GM12864 (cell line): ENCODE data around the gene TMEM145.
A peak's percentile ranks its signal among the peaks of the same experiment; 100 is the strongest.
"Not testable (repeated sequence)": the region's sequence is repeated elsewhere in the genome, so short reads cannot be mapped to it uniquely, and the experiment has no call there.

ENCODE experiments used
- DNase-seq: peaks from one replicate; pipeline ENCODE4 v3.0.0-alpha.2; 2011; ENCODE audit warnings: low read depth
- H3K4me3 ChIP-seq: 2 replicates; pipeline ENCODE4 v1.5.1; 2011; ENCODE audit warnings: mild to moderate bottlenecking, low read depth, low read length, control low read depth
- TF ChIP-seq, protein P1 (sequence below): IDR thresholded peaks from 2 replicates; pipeline ENCODE4 v1.5.1; 2011; ENCODE audit warnings: low read depth, mild to moderate bottlenecking, moderate library complexity, low read length, control low read depth, inconsistent platforms; ENCODE audit errors: missing control alignments

TMEM145 gene

DNA sequence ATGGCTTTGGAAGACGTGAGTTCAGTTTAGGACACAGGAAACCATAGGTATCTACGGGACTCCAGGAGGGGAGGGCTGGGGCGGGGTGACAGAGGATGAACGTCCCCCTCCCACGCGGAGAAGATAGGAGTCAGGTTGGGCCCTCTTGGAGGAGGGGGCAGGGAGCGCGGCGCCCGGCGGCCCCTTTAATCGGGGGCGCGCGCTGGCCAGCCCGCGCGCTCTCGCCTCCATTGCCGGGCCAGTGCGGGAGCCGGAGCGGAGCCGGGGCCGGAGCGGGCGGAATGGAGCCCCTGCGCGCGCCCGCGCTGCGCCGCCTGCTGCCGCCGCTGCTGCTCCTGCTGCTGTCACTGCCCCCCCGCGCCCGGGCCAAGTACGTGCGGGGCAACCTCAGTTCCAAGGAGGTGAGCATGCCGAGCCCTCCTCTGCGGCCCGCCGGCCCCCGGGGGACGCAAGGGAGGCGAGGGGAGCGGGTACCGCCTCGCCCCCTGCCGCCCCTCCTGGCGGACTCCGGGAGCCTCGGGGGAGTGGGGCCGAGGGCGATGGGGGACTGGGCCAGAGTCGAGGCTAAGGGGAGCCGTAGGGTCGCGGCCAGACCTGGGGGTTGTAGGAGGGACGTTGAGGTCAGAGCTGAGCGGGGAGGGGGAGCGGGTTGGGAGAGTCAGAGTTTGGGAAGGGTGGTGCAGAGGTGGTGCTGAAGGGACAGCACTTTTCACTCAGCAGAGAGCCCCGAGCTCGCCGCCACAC, at the start of gene TMEM145:
TMEM145 (plus strand) TSS at position 214 of the 744 bp plus-strand sequence; CDS start at position 282, 68 bp downstream.
- DNase-seq = no peak
- peak within 1 kb of the TSS; percentile 16; the same call in 1 of the 2 replicates for H3K4me3 ChIP-seq
- TF ChIP-seq, protein P1, sequence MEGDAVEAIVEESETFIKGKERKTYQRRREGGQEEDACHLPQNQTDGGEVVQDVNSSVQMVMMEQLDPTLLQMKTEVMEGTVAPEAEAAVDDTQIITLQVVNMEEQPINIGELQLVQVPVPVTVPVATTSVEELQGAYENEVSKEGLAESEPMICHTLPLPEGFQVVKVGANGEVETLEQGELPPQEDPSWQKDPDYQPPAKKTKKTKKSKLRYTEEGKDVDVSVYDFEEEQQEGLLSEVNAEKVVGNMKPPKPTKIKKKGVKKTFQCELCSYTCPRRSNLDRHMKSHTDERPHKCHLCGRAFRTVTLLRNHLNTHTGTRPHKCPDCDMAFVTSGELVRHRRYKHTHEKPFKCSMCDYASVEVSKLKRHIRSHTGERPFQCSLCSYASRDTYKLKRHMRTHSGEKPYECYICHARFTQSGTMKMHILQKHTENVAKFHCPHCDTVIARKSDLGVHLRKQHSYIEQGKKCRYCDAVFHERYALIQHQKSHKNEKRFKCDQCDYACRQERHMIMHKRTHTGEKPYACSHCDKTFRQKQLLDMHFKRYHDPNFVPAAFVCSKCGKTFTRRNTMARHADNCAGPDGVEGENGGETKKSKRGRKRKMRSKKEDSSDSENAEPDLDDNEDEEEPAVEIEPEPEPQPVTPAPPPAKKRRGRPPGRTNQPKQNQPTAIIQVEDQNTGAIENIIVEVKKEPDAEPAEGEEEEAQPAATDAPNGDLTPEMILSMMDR = peak; percentile 2

DNA sequence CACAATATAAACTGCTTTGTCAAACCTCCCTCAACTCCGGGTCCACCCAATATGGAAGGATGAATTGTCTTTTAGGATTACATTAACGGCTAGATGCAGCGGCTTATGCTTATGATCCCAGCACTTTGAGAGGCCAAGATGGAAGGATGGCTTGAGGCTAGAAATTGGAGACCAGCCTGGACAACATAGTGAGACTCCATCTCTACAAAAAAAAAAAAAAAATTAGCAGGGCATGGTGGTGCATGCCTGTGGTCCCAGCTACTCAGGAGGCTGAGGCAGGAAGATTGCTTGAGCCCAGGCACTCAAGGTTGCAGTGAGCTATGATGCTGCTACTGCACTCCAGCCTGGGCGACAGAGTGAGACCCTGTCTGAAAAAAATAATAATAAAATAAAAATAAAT, 47.0 kb upstream of the TMEM145 start:
- not testable (repeated sequence) for DNase-seq, H3K4me3 ChIP-seq

DNA sequence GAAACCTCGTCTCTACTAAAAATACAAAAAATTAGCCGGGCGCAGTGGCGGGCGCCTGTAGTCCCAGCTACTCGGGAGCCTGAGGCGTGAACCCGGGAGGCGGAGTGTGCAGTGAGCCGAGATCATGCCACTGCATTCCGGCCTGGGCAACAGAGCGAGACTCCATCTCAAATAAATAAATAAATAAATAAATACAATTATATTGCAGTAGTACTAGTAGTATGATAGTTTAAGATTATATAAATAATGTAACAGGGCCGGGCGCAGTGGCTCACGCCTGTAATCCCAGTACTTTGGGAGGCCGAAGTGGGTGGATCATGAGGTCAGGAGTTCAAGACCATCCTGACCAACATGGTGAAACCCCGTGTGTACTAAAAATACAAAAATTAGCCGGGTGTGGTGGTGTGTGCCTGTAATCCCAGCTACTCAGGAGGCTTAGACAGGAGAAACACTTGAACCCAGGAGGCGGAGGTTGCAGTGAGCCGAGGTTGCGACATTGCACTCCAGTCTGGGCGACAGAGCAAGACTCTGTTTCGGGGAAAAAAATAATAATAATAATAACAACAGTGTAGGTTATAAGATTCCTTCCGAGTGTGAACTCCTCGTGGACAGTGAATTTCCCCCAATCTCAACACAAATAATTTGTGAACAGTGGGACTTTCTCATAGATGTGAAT, 46.0 kb upstream of the TMEM145 start:
- DNase-seq, H3K4me3 ChIP-seq: not testable (repeated sequence)

DNA sequence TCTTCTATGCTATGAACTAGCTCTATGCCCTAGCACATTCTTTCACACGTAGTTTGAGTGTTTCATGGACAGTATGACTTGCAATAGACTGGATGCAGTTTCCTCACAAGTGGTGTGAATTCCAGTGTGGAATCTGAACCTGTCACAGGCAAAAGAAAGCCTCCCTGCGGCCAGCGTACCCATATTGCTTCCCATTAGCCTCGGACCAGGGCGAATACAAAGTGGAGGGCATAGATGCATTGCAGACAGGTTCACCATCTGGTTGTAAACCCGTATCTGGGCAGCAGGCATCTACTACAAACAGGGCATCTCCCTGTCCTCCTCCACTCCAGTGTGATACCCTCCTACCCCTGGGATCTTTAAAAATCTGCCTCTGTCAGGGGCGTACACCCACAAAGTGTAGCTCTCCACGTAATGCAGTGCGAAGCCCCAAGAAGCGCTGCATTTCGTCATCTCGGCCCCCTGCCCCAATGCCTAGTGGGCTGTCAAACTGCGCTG, 45.4 kb upstream of the TMEM145 start:
- DNase-seq = no peak
- H3K4me3 ChIP-seq = peak overlapping the region; percentile 65
- TF ChIP-seq, protein P1 = no peak

DNA sequence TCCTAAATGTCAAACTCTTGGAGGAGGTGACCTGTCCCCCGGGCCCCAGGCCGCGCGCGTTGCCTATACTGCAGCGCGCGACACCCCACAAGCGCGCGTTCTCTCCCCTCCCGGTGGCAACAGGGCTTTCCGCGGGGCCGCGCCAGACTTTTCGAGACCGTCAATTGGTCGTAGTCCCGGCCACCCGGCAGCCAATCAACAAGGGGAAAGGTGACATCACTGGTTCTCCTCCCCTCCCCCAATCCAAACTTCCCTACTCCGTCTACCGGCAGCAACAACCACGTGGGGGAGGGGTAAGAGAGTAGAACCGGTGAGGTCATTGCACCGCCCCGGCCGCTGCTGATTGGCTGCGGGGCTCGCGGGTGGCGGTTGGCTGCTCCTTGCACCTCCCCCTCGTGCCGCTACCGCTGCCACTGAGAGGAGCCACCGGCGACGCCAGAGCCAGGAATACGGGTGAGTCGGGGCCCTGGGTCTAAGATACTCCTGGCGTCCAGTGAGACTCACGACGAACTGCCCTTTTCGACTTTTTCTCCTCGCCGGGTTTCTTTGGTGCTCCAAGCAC, 44.9 kb upstream of the TMEM145 start:
- H3K4me3 ChIP-seq = peak overlapping the region; percentile 81
- peak; percentile 98 for DNase-seq
- TF ChIP-seq, protein P1 = no peak

DNA sequence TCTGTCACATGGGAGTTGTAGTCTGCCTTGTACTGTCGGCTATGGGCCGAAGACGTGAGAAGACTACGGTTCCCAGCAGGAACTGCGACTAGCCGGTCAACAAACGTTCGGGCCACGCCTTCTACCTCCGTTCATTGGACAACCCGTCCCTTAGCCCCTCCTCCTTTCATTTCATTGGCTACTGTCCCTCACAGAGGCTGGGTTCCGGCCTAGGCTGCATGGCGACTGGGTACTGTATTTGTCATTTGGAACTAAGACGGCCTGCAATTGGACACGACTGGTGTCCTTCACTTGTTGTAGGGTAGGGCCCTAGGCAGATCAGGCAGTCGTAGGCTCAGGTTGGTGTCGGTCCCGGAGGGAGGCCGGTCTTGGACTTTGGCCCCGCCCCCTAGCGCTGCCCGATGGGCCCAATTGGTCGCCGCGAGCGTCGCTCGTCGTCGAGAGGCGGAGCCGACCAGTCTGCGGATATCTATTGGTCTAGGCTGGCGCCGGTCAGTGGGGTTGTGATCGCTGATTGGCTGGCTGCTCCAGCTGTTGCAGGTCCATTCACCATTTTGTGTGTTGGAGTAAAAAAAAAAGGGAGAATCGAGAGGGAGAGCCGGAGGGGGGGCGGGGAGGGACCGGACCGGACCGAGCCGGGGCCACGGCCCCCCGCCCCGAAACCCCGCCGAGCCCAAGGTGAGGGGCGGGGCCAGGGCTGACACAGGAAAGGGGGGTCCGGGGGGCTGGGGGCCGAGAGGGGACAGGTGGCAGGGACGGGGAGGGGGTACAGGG, 44.2 kb upstream of the TMEM145 start, which contains the start of gene CIC:
CIC (plus strand) TSS at position 549 of the 774 bp plus-strand sequence. CDS start 2,532 bp downstream, outside the sequence.
- TF ChIP-seq, protein P1 = no peak
- peak within 1 kb of the TSS; percentile 81 for H3K4me3 ChIP-seq
- peak; percentile 100 for DNase-seq

DNA sequence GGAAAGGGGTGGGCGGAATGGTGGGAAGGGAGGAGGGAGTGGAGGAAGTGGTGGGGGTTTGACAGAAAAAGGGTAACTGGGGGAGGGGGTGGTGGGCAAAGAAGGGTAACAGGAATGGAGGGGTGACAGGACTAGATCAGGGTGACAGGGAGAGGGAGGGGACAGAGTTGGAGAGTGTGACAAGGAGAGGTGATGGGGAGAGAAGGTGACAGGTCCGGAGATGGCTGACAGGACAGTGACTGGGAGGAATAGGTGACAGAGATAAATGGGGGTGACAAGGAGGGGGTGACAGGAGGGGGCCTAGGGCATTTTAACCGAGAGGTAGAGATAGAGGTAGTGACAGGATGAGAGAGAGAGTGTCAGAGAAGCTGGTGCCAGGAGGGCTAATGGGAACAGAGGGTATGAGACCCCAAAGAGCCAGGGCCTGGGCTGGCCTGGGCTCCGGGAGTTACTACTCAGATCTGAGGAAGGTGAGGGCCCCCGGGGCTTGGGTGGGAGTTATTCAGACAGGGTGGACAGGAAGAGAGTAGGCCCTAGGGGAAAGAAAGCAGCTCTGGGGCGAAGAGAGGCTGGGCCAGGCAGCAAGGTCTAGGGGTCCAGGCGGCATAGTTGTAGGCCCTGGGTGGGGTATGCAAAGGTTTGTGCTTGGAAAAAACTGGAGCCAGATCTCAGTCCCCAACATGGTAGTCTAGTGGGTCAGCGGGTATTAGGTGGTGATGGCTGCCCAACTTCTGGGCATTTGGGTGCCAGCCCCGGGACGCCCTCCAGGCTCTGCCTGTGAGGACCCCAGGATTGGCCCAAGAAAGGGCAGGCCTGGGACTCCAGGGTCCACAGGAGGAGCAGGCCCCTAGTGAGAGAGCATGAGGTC, 43.4 kb upstream of the TMEM145 start:
- no peak for DNase-seq
- TF ChIP-seq, protein P1 = no peak
- peak overlapping the region; percentile 61 for H3K4me3 ChIP-seq
